GM12891 (cell line): ENCODE measurements around the gene GPC3.

ENCODE experiments used
- PAX5 ChIP-seq: IDR thresholded peaks from 2 replicates; pipeline ENCODE4 v1.6.1; 2011; ENCODE audit warnings: low read length, moderate library complexity, mild to moderate bottlenecking; ENCODE audit not compliant: insufficient read depth, severe bottlenecking
- POLR2A ChIP-seq: IDR thresholded peaks from 2 replicates; pipeline ENCODE4 v1.6.1; 2011; ENCODE audit warnings: low read depth, low read length, control low read depth

- TF ChIP-seq POLR2A = no peak
- no peak for TF ChIP-seq PAX5
Observed at GRCh38 chrX:133840415-133840814, 145.0 kb downstream of the GPC3 start.
